HuH-7 (cell line): ENCODE results near the gene CDC20B.
"Not testable (repeated sequence)": the region's sequence is repeated elsewhere in the genome, so short reads cannot be mapped to it uniquely, and the experiment has no call there.

ENCODE experiments used
- DNase-seq: peaks from one replicate; pipeline ENCODE4 v3.0.0; 2011; ENCODE audit warnings: low spot score

Gene CDC20B

DNA sequence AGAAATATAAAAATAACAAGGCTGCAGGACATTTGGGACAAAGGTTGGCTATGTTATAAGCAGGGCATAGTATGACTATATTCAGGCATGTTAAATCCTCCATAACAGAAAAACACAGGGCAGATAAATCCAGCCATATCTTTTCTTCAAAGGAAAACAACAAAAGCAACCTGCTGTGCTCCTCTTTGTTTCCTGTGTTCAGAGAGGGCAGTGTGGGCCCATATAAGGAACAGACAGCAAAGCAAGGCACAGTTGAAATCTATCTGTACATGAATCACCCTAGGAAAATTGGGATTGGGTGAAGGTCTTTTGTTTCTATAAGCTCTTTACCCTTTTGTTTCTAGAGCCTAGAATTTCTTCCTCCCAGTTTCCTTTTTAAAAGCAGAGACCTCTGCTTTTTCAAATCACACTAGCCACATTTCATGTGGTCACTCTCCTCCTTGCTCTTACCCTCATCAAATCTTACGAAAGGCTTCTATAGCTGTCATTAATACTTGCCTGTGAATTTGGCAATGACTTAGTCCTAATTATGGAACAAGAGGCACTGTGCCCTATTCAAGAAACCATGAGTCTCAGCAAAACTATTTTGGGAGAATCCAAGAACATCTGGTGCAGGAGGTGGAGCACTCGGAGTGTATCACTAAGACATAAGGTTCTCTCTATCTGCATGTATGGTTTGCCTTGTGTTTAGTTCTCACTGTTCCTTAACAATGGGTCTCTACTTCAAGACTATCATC, 68.8 kb downstream of the CDC20B start:
- no peak for DNase-seq

DNA sequence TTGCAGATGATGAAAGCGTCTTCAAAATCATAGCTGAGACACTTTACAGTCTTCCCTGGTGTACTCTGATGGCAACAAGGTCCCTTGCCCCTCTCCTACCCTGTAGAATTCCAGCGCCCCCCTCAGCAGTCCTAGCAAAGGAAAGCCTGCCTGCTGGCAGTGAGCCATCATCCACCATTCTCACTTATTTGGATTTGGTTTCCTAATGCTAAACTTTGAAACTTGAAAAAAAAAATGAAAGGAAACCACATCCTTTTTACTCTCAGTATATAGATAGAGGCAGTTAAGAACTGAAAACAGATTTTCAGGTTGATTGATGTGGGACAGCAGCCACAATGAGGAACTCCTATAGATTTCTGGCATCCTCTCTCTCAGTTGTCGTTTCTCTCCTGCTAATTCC, 70.6 kb downstream of the CDC20B start, which contains the start of gene GZMA:
TSS of gene GZMA (plus strand) at position 299 of the 400 bp plus-strand sequence. CDS start at position 336, 37 bp downstream.
- DNase-seq = no peak

DNA sequence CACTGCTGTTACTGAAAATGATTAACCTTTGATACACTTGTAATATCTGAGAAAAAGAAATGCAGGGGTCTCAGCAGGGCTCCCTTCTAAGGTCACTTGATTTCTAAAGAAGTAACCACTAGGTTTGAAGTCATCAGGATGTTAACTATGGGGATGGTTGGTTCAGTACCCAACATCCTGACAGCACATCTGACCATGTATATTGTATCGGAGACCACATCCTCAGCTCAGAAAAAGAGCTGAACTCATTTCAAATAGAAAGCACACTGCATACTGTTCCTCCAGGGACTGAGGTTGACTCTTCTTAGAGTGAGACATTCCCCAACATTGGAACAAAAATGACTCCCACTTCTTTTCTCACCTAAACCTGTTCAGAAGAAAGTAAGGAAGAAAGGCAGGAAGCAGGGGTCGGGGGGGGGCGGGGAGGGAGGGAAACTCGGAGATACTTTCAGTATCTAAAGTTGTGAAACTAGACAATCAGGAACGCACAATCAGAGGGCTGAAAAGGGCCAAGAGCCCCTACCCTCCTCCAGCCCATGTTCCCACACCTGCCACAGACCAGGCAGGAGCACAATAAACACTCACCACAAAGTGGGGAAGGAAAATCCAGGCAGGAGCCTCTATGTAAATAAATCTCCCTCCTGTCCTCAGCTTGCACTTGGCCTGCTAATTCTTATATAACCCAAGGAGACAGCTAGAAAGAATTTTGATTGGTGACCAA, 71.3 kb downstream of the CDC20B start:
- DNase-seq = no peak

DNA sequence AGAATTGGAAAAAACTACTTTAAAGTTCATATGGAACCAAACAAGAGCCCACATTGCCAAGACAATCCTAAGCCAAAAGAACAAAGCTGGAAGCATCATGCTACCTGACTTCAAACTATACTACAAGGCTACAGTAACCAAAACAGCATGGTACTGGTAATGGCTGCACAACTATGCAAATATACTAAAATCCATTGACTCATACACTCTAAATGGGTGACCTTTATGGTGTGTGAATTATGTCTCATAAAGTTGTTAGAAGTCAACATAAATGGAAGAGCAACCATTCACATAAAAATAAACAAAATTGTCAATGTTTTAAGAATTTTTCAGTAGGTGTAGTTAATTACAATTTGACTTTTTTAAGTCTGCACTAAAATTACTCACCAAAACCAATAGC, 71.8 kb downstream of the CDC20B start:
- DNase-seq = not testable (repeated sequence)

DNA sequence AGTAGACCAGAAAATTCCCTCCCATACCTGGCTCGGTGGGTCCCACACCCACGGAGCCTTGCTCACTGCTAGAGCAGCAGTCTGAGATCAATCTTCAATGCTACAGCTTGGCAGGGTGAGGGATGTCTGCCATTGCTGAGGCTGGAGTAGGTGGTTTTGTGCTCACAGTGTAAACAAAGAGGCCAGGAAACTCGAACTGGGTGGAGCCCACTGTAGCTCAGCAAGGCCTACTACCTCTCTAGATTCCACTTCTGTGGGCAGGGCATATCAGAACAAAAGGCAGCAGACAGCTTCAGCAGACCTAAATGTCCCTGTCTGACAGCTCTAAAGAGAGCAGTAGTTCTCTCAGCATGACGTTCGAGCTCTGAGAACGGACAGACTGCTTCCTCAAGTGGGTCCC, 76.1 kb downstream of the CDC20B start:
- no peak for DNase-seq

DNA sequence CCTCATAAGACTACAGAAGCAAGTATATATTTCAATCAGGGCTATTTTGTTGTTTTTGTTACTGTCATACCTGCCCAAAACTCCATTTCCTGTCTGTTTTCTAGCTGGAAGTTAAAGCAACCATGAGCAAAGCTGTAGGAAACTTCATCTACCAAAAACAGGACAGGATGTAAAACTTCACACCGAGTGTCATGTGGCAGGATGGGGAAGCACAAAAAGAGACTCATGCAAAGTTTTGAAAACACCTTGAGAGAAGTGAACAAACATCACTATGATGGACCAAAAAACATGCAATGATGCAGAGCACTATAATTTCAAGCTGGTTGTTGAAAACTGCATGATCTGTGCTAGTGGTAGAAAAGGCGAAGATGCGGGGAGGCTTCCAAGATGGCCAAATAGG, 76.8 kb downstream of the CDC20B start:
- no peak for DNase-seq

DNA sequence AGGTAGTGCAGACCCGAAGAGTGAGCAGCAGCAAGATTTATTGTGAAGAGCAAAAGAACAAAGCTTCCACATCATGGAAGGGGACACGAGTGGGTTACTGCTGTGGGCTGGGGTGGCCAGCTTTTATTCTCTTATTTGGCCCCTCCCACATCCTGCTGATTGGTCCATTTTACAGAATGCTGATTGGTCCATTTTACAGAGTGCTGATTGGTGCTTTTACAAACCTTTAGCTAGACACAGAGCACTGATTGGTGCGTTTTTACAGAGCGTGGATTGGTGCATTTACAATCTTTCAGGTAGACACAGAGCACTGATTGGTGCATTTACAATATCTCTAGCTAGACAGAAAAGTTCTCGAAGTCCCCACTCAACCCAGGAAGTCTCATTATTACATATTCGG, 82.0 kb downstream of the CDC20B start:
- DNase-seq = not testable (repeated sequence)

DNA sequence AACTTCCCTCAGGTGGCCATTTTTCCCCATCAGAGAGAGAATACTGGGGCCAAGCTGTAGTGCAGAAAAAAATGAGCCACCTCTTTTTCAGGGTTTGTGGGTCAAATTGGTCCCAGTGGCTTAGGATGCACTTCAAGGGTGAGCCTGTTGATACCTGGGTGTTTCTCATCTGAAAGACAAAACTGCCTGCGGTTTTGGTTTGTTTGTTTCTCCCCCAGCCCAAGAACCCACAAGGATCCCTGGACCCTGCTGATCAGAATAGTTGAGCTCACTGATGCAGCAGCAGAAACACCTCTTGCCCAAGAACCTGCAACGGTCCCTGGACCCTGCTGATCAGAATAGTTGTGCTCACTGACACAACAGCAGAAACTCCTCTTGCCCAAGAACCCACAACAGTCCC, 83.7 kb downstream of the CDC20B start:
- DNase-seq = not testable (repeated sequence)

DNA sequence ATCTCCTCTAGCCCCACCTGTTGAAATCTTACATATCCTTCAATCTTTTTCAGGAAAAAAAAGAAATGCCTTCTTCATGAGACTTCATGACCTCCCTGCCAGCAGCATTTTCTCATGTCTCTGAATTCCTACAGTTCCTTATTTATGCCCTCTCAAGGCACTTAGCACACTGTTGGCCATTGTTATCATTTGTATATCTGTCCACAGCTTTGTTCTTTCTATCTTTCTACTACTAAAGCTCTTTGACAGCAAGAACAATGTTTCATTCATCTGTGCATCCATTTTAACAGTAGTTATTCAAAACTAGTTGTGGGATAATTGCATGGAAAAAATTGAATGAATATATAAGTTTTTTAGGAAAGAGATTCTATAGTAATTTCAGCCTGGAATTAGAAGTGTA, 91.4 kb downstream of the CDC20B start:
- no peak for DNase-seq

DNA sequence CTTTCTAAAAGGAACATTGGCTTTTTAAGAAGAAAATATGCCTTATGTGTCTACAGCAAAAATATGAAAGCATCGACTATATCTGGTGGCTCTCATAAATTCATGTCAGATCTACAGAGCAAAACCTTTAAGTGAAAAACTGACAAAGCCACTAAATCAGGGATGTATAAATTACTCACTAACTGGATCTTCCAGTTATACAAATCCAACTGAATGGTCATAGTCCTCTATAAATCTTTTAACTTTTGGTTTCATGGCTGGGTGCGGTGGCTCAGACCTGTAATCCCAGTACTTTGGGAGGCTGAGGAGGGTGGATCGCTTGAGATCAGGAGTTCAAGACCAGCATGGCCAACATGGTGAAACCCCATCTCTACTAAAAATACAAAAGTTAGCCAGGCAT, 99.8 kb downstream of the CDC20B start:
- DNase-seq = no peak

DNA sequence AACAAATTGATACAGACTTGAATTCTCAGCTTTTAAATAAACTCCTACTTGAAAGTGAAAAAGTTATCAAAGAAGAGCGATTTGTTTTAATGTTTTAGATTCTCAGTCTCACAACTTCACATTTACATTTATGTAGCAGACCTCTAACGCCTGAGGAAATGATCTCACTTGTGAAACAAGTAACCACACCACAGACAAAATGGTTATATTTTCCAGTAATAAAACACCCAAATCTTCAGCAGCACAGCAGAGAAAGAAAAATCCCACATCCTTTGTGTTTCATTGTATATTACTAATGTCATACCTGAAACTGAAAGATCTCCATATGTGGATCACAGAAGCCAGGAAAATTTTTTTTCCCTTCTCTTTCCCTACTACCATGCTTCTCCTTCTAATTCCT, 100.3 kb downstream of the CDC20B start:
- no peak for DNase-seq

DNA sequence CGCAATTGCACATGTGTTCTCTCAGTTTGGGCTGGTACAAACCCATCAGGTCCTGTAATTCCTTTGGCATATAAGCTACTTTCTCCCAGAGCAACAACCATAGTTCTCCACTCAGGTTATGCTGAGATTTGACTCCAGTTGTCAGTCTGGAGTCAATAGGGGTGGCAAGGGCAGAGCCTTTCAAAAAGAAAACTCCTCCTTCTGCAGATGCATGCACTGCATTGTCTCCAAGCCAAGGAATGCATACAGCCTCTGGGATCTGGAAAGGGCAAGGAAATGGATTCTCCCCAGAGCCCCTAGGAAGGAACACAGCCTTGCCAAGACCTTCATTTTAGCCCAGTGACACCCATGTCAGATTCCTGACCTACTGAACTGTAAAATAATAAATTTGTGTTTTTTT, 101.6 kb downstream of the CDC20B start:
- DNase-seq = no peak

DNA sequence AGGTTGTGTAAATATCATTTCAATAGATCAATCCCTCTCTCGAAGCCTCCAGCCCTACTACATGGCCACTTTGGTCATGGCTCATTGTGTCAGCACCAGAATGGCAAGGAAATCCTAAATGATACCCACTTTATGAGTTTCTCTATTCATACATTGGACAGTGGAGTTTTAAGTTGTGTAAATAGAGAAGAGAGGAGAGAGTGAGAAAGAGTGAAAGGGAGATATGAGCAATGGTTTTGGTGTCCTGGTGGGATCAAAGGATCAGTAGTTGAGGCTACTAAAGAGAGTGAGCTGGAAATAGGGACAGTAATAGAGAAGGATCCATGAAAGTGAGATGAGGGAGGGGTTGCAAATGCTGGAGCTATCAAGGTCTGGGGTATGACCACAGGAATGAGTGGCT, 102.0 kb downstream of the CDC20B start:
- no peak for DNase-seq

DNA sequence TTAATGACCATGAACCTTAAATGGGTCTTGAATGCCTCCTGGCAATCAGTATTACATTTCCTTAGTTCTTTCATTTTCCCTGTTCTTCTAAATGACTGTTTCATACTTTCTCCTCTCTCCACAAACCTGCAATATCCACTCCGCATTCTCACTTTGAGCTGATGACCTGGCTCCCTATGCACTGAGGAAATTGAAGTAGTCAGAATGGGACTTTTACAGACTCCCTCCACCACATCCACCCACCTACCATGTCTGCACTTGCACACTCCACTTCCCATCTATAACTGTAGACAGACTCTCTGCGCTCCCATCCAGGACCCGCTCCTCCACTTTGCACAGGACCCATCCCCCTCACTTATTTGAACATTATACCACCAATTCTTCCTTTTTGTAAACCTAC, 106.7 kb downstream of the CDC20B start:
- DNase-seq = no peak

DNA sequence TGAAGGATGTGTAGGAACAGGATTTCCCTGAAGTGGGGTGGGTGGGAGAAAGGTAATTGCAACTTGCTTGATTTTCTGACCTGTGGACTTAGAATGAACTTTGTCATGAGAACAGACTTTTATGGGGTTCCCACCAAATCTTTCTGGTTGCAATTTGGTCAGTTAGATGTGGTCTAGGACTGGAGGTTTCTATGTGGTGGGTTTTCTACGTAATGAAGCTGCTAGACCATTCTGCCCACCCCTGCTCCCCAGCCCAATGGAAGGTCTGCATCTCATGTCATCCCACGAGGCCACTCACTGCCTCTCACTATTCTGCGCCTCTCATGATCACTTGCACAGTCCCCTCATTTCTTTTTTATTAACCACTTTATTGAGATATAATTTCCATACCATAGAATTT, 108.5 kb downstream of the CDC20B start:
- DNase-seq = no peak

DNA sequence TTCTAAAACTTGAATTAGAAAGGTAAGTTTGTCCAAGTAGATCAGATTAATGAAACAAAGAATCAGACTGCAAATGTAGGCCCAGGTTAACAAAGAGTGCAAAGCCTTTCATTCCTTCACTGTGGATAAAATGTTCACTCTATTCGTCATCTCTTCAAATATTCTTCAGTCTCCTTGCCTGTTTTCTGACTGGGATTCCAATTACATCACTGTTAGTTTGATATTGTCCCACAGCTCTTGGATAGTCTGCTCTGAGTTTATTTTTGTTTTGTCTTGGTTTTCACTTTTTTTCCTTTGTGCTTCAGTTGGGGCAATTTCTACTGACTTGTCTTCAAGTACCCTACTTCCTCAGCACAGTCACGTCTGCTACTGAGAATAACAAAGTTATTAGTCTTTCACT, 109.1 kb downstream of the CDC20B start:
- DNase-seq = no peak

DNA sequence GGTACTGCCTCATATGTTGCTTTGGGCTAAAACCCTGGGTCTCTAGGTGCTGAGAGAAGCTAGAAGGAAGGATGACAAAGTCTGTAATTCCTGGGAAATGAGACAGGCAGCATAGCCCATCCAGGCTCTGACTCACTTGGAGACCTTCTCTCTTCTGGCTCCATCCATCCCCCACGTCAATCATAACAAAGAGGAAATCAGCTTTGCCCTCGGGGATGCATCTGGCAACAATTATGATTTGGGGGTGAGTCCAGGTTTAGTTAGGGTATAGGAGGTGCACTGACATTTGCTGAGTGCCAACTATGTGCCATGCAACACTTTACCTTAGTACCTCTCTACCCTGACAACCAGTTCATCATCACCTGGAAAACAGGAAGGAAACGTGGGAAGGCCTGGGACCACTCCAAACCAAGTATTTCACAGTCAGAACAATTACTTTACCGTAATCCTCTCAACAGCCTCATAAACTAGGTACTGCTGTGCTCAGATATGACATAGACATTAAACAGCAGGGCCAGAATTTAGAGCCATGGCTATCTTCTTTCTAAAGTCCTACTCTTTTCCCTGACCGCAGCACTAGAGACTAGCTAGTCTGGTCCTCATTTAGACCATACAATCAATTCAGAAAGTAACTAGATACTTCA, 109.6 kb downstream of the CDC20B start:
- no peak for DNase-seq
